Measurements from ENCODE around the gene TNKS1BP1.

- TF ChIP-seq CTCF (conservative IDR thresholded peaks at IDR 0.05) (no peak), ZFX (IDR thresholded peaks at IDR 0.05) (no peak)
Observed at GRCh38 chr11:57287884-57288283, 36.9 kb downstream of the TNKS1BP1 start.
